Mesenteric fat pad (tissue), 1 donor: ENCODE results near the gene SLC35F3. TPM values are rescaled to one million over a fixed set of nuclear protein-coding genes. Genes with fewer than 3 reads are reported as not detected.
"Not testable (repeated sequence)": the region's sequence is repeated elsewhere in the genome, so short reads cannot be mapped to it uniquely, and the experiment has no call there.

Source experiments
- DNase-seq: peaks from one replicate; pipeline ENCODE4 v3.0.0-alpha.2; 2020; ENCODE audit warnings: low spot score
- total RNA-seq: library from RNA; stranded (reverse); fragmentation: NEBNext Ultra II Directional; extraction: Animal tissue kit (Norgen Biotek cat#: 25700); gene quantifications from one replicate; pipeline ENCODE4 v1.2.1, GENCODE V29; 2021
- donor health status: DM: yes; HTN: yes; CAD: no.

The SLC35F3 gene
- total RNA-seq, 1 donor from 2014 or later = not detected

- DNase-seq = no peak
These were observed 281.0 kb downstream of the SLC35F3 start for GRCh38 chr1:234185438-234185837.

- DNase-seq = no peak
These were observed 281.7 kb downstream of the SLC35F3 start for GRCh38 chr1:234186037-234186688.

- DNase-seq = no peak
These were observed 283.9 kb downstream of the SLC35F3 start for GRCh38 chr1:234188454-234188792.

GRCh38 chr1:234197839-234198238 is 293.4 kb downstream of the SLC35F3 start:
- no peak for DNase-seq

GRCh38 chr1:234199476-234200127 is 295.1 kb downstream of the SLC35F3 start:
- no peak for DNase-seq

- DNase-seq = no peak
These were observed 296.1 kb downstream of the SLC35F3 start for GRCh38 chr1:234200566-234200965.

GRCh38 chr1:234201600-234201999 is 297.1 kb downstream of the SLC35F3 start:
- no peak for DNase-seq

GRCh38 chr1:234205966-234206365 is 301.5 kb downstream of the SLC35F3 start:
- no peak for DNase-seq

- DNase-seq = no peak
These were observed 302.3 kb downstream of the SLC35F3 start for GRCh38 chr1:234206651-234207284.

- no peak for DNase-seq
These were observed 303.9 kb downstream of the SLC35F3 start for GRCh38 chr1:234208351-234208750.

- no peak for DNase-seq
These were observed 304.3 kb downstream of the SLC35F3 start for GRCh38 chr1:234208791-234209190.

- not testable (repeated sequence) for DNase-seq
These were observed 306.0 kb downstream of the SLC35F3 start for GRCh38 chr1:234210429-234210828.

GRCh38 chr1:234211855-234212254 is 307.4 kb downstream of the SLC35F3 start:
- DNase-seq = not testable (repeated sequence)

GRCh38 chr1:234212764-234213657 is 308.5 kb downstream of the SLC35F3 start:
- no peak for DNase-seq

GRCh38 chr1:234213658-234214128 is 309.2 kb downstream of the SLC35F3 start:
- no peak for DNase-seq

GRCh38 chr1:234214129-234214910 is 309.8 kb downstream of the SLC35F3 start:
- no peak for DNase-seq

GRCh38 chr1:234214911-234215892 is 310.7 kb downstream of the SLC35F3 start:
- no peak for DNase-seq

GRCh38 chr1:234216116-234216703 is 311.7 kb downstream of the SLC35F3 start:
- no peak for DNase-seq

GRCh38 chr1:234217316-234217840 is 312.9 kb downstream of the SLC35F3 start:
- DNase-seq = no peak
